GM23338 (cell line): ENCODE results near the gene SEC16A.

Experiments
- EZH2 ChIP-seq: fragments of 200-600 bp; sonication (generic); IDR thresholded peaks from one replicate; pipeline ENCODE4 v1.8.0; 2017; ENCODE audit warnings: antibody characterized with exemption, mild to moderate bottlenecking, low read depth; ENCODE audit not compliant: unreplicated experiment
- EZH2phosphoT487 ChIP-seq: fragments of 200-600 bp; sonication (generic); IDR thresholded peaks from one replicate; pipeline ENCODE4 v1.8.1; 2018; ENCODE audit warnings: antibody characterized with exemption; ENCODE audit not compliant: unreplicated experiment
- TF ChIP-seq, protein P1 (sequence below), 2 experiments: fragments of 200-600 bp in 1 of 2; sonication (generic) in 1 of 2; conservative IDR thresholded peaks; 2 replicates each; pipeline versions ENCODE4 v1.5.1 to v1.6.1; 2016 to 2017; ENCODE audit warnings: antibody characterized with exemption in 2 of 2, low read depth in 2 of 2, mild to moderate bottlenecking in 2 of 2, moderate library complexity in 1 of 2
- TF ChIP-seq, protein P2 (sequence below): IDR thresholded peaks from one replicate; pipeline ENCODE4 v1.6.1; 2018; ENCODE audit warnings: antibody characterized with exemption; ENCODE audit not compliant: unreplicated experiment

- TF ChIP-seq, protein P1, sequence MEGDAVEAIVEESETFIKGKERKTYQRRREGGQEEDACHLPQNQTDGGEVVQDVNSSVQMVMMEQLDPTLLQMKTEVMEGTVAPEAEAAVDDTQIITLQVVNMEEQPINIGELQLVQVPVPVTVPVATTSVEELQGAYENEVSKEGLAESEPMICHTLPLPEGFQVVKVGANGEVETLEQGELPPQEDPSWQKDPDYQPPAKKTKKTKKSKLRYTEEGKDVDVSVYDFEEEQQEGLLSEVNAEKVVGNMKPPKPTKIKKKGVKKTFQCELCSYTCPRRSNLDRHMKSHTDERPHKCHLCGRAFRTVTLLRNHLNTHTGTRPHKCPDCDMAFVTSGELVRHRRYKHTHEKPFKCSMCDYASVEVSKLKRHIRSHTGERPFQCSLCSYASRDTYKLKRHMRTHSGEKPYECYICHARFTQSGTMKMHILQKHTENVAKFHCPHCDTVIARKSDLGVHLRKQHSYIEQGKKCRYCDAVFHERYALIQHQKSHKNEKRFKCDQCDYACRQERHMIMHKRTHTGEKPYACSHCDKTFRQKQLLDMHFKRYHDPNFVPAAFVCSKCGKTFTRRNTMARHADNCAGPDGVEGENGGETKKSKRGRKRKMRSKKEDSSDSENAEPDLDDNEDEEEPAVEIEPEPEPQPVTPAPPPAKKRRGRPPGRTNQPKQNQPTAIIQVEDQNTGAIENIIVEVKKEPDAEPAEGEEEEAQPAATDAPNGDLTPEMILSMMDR (conservative IDR thresholded peaks at IDR 0.05; ENCODE audit: low read depth in 2 of 2) = no peak
- no peak for TF ChIP-seq EZH2phosphoT487
- TF ChIP-seq EZH2 = no peak
- TF ChIP-seq, protein P2, sequence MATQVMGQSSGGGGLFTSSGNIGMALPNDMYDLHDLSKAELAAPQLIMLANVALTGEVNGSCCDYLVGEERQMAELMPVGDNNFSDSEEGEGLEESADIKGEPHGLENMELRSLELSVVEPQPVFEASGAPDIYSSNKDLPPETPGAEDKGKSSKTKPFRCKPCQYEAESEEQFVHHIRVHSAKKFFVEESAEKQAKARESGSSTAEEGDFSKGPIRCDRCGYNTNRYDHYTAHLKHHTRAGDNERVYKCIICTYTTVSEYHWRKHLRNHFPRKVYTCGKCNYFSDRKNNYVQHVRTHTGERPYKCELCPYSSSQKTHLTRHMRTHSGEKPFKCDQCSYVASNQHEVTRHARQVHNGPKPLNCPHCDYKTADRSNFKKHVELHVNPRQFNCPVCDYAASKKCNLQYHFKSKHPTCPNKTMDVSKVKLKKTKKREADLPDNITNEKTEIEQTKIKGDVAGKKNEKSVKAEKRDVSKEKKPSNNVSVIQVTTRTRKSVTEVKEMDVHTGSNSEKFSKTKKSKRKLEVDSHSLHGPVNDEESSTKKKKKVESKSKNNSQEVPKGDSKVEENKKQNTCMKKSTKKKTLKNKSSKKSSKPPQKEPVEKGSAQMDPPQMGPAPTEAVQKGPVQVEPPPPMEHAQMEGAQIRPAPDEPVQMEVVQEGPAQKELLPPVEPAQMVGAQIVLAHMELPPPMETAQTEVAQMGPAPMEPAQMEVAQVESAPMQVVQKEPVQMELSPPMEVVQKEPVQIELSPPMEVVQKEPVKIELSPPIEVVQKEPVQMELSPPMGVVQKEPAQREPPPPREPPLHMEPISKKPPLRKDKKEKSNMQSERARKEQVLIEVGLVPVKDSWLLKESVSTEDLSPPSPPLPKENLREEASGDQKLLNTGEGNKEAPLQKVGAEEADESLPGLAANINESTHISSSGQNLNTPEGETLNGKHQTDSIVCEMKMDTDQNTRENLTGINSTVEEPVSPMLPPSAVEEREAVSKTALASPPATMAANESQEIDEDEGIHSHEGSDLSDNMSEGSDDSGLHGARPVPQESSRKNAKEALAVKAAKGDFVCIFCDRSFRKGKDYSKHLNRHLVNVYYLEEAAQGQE = no peak
Observed at GRCh38 chr9:136486823-136487620, 4.2 kb upstream of the SEC16A start.
